Left lung (tissue), 10 donors: ENCODE data around the gene OTOGL. TPM values are rescaled to one million over a fixed set of nuclear protein-coding genes. Genes with fewer than 3 reads are reported as not detected.

ENCODE experiments used
- ATAC-seq: fragments of 200-7000 bp; cut with Tn5 transposase; one replicate; pipeline ENCODE4 v1.9.1; 2020; ENCODE audit warnings: moderate library complexity
- DNase-seq, 4 donors: peaks; one replicate each; pipeline ENCODE4 v3.0.0-alpha.2; 2013 to 2020
- H3K27ac ChIP-seq, 2 donors: fragments of 200-600 bp; sonication (generic) in 1 of 2; one replicate each; pipeline versions ENCODE4 v1.5.0 to v1.8.0; 2020 to 2021
- H3K27me3 ChIP-seq, 2 donors: fragments of 200-600 bp; sonication (generic) in 1 of 2; one replicate each; pipeline versions ENCODE4 v1.5.0 to v1.8.0; 2020 to 2021
- H3K36me3 ChIP-seq, 2 donors: fragments of 200-600 bp; sonication (generic) in 1 of 2; one replicate each; pipeline versions ENCODE4 v1.5.0 to v1.8.0; 2020 to 2021
- H3K4me1 ChIP-seq, 2 donors: fragments of 200-600 bp; one replicate each; pipeline ENCODE4 v1.8.0; 2021
- H3K4me3 ChIP-seq, 2 donors: fragments of 200-600 bp; sonication (generic) in 1 of 2; one replicate each; pipeline versions ENCODE4 v1.5.0 to v1.8.0; 2020 to 2021; ENCODE audit warnings: mild to moderate bottlenecking in 1 of 2
- H3K9me3 ChIP-seq, 2 donors: fragments of 200-600 bp; sonication (generic) in 1 of 2; one replicate each; pipeline versions ENCODE4 v1.5.0 to v1.8.0; 2020 to 2021
- CTCF ChIP-seq, 2 donors: fragments of 200-600 bp; sonication (generic) in 1 of 2; IDR thresholded peaks; one replicate each; pipeline versions ENCODE4 v1.5.0 to v1.8.0; 2021; ENCODE audit warnings: antibody characterized with exemption in 2 of 2
- intact Hi-C, 2 donors: fragments of 100-400 bp; cut with DNase I; formaldehyde crosslinking; loops; one replicate each; pipeline versions ENCODE4 v1.11.2 to v1.14.2; 2022
- polyA plus RNA-seq, 6 donors: library from polyadenylated mRNA; unstranded; fragments of 120-200 nt; gene quantifications; one replicate each; pipeline ENCODE4 v1.2.1, GENCODE V29; 2013; ENCODE audit not compliant: insufficient read length in 6 of 6
- total RNA-seq, 2 donors: library from RNA; stranded (reverse); fragmentation: NEBNext Ultra II Directional; extraction: Animal tissue kit (Norgen Biotek cat#: 25700); gene quantifications; one replicate each; pipeline ENCODE4 v1.2.1, GENCODE V29; 2021
- donor health status: DM: no; HTN: yes; CAD: no.
- donor health status: DM: no; HTN: no; CAD: no.

OTOGL gene
- total and polyA plus RNA-seq, 8 donors, result 0.08 to 0.66 (median 0.50) TPM

- DNase-seq (no peak), ATAC-seq (no peak)
- H3K4me1 ChIP-seq, result no peaks in the 10 kb centered on the region
- no peak overlapping the region for H3K4me3 ChIP-seq
- intact Hi-C loops, result no loop called here
- H3K36me3 ChIP-seq, result no peaks in the 10 kb centered on the region
- H3K27ac ChIP-seq, result no peak overlapping the region
- H3K27me3 ChIP-seq, result no peaks in the 10 kb centered on the region
- no peak for TF ChIP-seq CTCF (IDR thresholded peaks at IDR 0.05)
- H3K9me3 ChIP-seq, result no peaks in the 10 kb centered on the region
Observed at GRCh38 chr12:80321653-80322052, 222.3 kb downstream of the OTOGL start.

GRCh38 chr12:80325167-80325959, 226.0 kb downstream of the OTOGL start:
- DNase-seq (no peak), ATAC-seq (no peak)
- no peak for TF ChIP-seq CTCF (IDR thresholded peaks at IDR 0.05)

GRCh38 chr12:80332827-80333226, 233.5 kb downstream of the OTOGL start:
- Histone ChIP-seq H3K36me3 (no peaks in the 10 kb centered on the region), H3K27ac (no peak overlapping the region), H3K4me1 (no peaks in the 10 kb centered on the region), H3K4me3 (no peak overlapping the region), H3K9me3 (no peaks in the 10 kb centered on the region), H3K27me3 (no peaks in the 10 kb centered on the region)
- DNase-seq (no peak), ATAC-seq (no peak)
- intact Hi-C loops, result no loop called here
- TF ChIP-seq CTCF (IDR thresholded peaks at IDR 0.05), result no peak

More at GRCh38 chr12:80325167-80325959, 226.0 kb downstream of the OTOGL start:
- Histone ChIP-seq H3K36me3 (no peaks in the 10 kb centered on the region), H3K4me1 (no peaks in the 10 kb centered on the region), H3K27me3 (no peaks in the 10 kb centered on the region), H3K9me3 (no peaks in the 10 kb centered on the region), H3K27ac (no peak overlapping the region), H3K4me3 (no peak overlapping the region)
- intact Hi-C loops, result no loop called here

GRCh38 chr12:80352474-80352873, 253.1 kb downstream of the OTOGL start:
- DNase-seq (no peak), ATAC-seq (no peak)
- no peak overlapping the region for H3K27ac ChIP-seq
- no peaks in the 10 kb centered on the region for H3K27me3 ChIP-seq
- intact Hi-C loops, result no loop called here
- no peaks in the 10 kb centered on the region for H3K36me3 ChIP-seq
- no peaks in the 10 kb centered on the region for H3K9me3 ChIP-seq
- no peaks in the 10 kb centered on the region for H3K4me1 ChIP-seq
- no peak overlapping the region for H3K4me3 ChIP-seq
- no peak for TF ChIP-seq CTCF (IDR thresholded peaks at IDR 0.05)

GRCh38 chr12:80353254-80353653, 253.9 kb downstream of the OTOGL start:
- Histone ChIP-seq H3K4me3 (no peak overlapping the region), H3K9me3 (no peaks in the 10 kb centered on the region), H3K27ac (no peak overlapping the region), H3K27me3 (no peaks in the 10 kb centered on the region), H3K36me3 (no peaks in the 10 kb centered on the region), H3K4me1 (no peaks in the 10 kb centered on the region)
- DNase-seq (no peak), ATAC-seq (no peak)
- TF ChIP-seq CTCF (IDR thresholded peaks at IDR 0.05), result no peak
- intact Hi-C loops, result no loop called here
